HG03378 (cell line): ENCODE measurements around the gene UBXN2A.
A peak's percentile ranks its signal among the peaks of the same experiment; 100 is the strongest.
"Not testable (repeated sequence)": the region's sequence is repeated elsewhere in the genome, so short reads cannot be mapped to it uniquely, and the experiment has no call there.

Experiments used
- ATAC-seq: cut with Tn5 transposase; IDR thresholded peaks from one replicate; pipeline ENCODE4 v1.9.1; 2021; ENCODE audit warnings: mild to moderate bottlenecking, moderate library complexity; ENCODE audit not compliant: unreplicated experiment

Gene UBXN2A

DNA sequence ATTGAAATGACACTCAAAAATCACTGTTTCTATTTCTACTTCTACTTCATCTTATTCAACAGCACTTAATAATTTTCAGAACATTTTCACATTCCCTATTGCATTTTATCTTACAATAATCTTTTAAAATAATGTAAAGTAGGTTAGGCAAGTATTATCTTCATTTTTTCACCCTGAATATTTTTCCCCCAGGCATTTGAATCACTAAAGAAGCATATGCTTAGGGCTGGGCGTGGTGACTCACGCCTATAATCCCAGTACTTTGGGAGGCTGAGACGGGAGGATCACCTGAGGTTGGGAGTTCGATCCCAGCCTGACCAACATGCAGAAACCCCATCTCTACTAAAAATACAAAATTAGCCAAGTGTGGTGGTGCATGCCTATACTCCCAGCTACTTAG, 100.2 kb downstream of the UBXN2A start:
- ATAC-seq: no peak

DNA sequence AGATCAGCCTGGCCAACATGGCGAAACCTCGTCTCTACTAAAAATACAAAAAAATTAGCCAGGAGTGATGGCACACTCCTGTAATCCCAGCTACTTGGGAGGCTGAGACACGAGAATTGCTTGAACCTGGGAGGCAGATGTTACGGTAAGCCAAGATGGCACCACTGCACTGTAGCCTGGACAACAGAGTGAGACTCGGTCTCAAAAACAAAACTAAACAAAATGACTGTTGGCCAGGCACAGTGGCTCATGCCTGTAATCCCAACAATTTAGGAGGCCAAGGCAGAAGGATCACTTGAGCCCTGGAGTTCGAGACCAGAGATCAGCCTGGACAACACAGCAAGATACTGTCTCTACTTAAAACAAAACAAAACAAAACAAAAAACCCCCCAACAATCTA, 102.9 kb downstream of the UBXN2A start:
- not testable (repeated sequence) for ATAC-seq

DNA sequence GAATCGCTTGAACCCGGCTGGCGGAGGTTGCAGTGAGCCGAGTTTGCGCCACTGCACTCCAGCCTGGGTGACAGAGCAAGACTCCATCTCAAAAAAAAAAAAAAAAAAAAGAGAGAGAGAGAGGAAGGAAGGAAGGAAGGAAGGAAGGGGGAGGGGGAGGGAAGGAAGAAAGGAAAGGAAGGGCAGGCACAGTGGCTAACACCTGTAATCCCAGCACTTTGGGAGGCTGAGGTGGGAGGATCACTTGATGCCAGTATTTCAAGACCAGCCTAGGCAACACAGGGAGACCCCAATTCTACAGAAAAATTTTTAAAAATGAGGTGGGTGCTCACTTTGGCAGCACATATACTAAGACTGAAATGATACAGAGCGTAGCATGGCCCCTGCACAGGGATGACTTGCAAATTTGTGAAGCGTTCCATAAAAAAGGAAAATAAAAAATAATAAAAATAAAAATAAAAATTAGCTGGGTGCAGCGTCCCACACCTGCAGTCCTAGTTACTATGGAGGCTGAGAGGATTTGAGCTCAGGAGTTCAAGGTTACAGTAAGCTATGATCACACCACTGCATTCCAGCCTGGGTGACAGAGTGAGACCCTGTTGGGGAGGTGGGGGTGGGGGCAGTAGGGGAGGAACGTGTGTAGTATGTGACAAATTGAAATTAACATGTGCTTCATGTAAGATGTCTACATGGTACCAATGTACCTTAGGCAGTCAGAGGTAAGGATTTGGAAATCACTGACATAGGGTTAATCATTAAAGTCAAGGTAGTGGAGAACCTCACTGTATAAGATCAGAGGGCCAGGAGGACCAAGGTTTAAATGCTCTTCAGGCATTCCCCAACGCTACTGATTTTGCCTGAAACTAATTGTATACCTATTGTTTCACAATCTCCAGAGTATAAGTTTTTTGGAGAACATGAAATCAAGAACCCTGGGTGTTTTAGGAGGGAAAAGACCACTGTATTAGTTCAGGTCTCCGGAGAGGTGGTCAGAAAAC, 105.5 kb downstream of the UBXN2A start:
- ATAC-seq: no peak

DNA sequence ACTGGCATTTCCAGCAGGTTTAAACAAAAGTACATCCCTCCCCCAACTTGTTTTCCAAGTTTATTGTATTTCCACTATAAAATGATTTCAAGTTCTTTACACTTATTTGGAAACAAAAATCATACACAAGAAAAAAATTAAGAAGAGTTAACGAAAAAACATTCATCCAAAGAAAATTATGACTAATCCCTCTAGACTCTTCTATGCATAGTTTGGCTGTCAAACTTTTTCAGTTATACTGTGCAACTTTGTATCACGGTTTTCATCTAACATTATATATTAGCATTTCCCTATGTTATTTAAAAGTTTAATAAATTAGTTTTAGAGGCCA, 106.3 kb downstream of the UBXN2A start:
- ATAC-seq: no peak

DNA sequence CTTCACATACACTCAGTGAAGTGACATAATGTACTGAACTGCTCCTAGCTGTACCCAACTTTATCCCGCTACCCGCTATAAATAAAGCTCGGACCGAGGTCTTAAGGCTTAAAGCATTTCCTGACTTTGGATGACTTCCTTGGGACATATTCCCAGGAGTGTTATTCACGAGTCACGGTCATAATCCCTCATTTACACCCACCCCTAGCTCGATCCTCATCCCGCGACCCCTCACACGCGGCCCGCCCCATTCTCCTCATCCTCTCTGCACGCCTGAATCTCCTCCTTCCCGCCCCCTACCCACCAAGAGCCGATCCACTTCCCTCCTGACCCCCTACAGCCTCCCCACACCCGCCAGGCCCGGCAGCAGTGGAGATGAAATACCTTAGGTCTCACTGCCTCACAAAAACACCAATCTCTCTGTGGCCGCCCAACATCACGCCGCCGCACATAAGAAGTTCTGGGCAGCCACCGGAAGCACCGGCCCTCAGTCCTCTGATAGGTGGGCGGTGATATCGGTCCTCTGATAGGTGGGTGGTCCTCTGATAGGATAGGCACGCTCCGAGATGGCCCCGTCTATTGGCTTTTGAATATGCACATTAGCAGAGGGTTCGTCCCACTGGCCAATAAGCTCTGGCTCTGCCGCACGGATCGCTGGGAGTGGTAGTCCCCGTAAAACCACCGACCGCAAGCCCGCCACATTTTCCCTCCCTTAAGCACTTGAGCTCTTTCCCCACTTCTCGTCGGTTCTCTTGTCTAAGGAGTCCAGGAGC, 106.9 kb downstream of the UBXN2A start, which contains the start of gene WDCP:
TSS of gene WDCP (minus strand) at position 462 of the 773 bp plus-strand sequence. CDS start 7,897 bp downstream, outside the sequence.
- ATAC-seq: peak; percentile 98

DNA sequence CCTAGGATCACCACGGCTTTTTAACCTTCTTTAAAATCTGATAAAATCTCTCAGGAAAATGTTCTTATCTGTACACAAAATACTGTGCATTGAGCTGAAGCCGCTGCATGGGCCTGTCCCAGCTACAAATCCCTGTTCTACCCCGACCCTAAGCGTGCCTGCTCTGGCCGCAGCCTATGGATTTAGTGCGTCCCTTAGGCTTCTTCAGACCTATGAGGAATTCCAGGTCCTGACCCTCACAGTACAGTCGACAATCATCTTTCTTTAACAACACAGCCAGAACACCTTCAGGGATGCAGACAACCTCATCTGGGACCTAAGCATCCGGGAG, 107.4 kb downstream of the UBXN2A start:
- no peak for ATAC-seq

DNA sequence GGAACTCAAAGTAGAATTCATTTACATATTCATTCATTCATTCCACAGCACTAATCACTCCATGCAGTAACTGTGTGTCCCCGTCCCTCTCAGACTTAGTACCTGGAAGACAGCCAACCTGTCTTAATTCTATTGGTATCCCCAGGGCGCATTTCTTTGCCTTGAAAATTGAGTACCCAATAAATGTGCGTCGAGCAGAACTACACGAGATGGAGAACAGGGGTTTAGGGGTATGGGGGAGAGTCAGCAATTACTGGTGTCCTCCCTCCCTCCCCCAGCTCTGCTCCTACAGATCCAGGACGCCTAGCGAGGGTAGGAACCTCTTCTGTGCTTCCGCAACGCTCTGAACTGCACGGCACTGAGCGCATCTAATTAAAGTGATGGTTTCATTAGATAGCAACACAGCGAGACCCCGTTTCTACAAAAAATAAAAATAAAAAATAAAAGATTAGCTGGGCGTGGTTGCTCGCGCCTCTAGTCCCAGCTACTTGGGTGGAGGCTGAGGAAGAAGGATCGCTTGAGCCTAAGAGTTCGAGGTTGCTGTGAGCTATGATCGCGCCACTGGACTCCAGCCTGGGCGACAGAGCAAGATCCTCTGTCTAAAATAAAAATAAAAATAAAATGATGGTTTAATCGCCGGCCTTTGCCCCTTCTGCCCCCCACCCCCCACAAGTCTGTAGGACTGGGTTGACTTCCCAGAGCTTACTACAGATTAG, 108.7 kb downstream of the UBXN2A start:
- ATAC-seq: no peak

DNA sequence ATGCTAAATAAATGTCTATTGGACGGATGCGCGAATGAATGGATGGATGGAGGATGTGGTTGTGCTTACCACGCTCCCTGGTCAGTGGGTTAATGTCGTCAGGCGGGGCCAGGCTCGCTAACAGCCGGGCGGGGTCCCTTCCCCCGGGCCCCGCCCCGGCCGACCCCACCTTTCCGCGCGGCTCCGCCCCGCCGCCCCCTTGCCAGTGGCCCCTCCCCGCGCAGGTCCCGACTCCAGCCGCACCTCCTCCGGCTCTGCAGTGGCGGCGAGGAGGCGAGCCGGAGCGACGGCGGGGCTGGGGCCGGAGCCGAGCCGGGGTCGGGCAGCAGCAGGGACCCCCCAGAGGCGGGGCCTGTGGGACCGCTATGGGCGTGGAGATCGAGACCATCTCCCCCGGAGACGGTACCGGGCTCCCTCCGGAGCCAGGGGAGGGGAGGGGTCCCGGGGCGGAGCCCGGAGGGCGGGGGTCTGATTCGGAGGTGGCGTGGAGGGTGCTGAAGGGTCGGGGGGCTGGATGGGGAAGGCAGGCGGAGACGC, 109.3 kb downstream of the UBXN2A start, which contains the start of gene FKBP1B:
TSS of gene FKBP1B (plus strand) at position 257 of the 537 bp plus-strand sequence. CDS start at position 366, 109 bp downstream.
- ATAC-seq: no peak

DNA sequence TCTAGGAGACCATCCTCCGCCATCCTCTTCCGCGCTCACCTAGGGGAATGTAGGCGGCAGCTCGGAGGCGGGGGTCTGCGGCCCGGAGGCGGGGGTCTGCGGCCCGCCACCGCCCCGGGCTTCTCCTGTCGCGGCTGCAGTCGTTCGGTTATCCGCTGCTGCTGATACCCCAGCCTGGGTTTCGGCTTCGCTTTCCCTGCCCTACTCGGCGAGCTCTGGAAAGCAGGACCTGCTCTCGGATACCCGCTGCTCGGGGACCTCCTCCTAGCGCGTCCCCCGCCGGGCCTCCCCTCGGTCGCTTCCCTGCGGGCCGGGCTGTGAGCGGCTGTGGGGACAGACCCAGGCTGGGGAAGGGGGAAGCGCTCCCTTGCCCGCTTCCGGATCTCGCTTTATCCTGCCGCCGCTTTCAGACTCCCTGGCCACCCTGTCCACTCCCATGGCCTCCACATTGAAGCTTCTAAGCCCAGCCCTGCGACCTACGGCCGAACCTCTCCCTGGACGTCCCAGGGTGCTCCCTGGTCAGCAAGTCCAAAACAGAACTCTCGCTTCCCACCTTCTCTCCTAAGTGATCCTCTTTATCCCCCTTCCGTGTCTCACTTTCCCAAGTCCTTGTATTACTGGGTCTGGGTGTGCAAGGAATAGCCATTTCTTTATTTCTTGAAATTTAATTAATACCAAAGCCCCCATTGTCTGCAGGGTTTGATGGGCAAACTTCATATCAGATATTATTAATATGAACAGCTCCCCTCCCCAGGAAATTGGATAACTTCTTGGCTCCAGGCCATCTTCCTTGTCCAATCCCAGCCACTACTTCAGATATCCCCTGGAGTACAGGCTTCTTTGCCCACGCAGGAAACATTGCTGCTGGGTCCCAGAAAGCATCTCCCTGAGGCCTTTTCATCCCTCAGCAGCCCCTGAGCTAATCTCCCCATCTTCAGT, 110.0 kb downstream of the UBXN2A start:
- ATAC-seq: no peak

DNA sequence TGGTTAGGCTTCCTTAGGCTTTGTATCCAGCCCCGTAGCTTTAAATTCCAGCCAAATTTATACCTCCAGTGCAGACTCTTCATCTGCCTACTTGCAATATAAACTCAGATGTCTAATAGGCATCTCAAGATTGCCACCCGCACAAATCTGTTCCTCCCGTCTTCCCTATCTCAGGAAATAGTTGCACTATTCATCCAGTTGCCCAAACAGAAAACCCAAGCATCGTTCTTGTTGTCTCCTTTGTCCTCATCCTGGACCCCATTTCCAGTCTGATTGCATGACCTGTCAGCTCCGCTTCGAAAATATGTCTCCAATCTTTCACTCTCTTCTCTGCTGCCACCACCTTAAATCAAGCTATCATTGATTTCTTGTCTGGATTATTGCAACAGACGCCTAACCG, 111.6 kb downstream of the UBXN2A start:
- ATAC-seq: no peak

DNA sequence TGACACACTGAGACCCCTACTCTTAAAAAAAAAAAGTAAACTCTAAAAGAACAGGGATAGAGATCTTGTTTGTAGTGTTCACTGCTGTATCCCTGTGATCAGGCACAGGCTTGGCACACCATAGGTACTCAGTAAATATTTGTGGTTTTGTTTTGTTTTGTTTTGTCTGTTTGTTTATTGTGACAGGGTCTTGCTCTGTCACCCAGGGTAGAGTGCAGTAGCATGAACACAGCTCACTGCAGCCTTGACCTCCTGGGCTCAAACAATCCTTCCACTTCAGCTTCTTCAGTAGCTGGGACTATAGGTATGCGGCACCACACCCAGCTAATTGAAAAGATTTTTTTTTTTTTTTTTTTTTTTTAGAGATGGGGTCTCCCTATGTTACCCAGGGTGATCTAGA, 112.7 kb downstream of the UBXN2A start:
- ATAC-seq: no peak
